ENCODE measurements around the gene MLYCD. TPM values are rescaled to one million over a fixed set of nuclear protein-coding genes. Genes with fewer than 3 reads are reported as not detected.

Gene MLYCD
- total RNA-seq, 1 donor: 2.6 TPM

GRCh38 chr16:83968306-83968851 is 69.5 kb downstream of the MLYCD start:
- H3K4me3 ChIP-seq (ENCODE audit: low read depth, low read length): peak overlapping the region; percentile 44
- TF ChIP-seq CTCF (IDR thresholded peaks at IDR 0.05; ENCODE audit: insufficient read depth, low read depth, low read length): no peak
- DNase-seq (ENCODE audit: low read depth): no peak

GRCh38 chr16:83968891-83969649 is 70.2 kb downstream of the MLYCD start:
- H3K4me3 ChIP-seq (ENCODE audit: low read depth, low read length): no peak overlapping the region
- DNase-seq (ENCODE audit: low read depth): no peak
- TF ChIP-seq CTCF (IDR thresholded peaks at IDR 0.05; ENCODE audit: insufficient read depth, low read depth, low read length): no peak

- H3K4me3 ChIP-seq (ENCODE audit: low read depth, low read length): no peak overlapping the region
- no peak for TF ChIP-seq CTCF (IDR thresholded peaks at IDR 0.05; ENCODE audit: insufficient read depth, low read depth, low read length)
- DNase-seq (ENCODE audit: low read depth): no peak
These were observed 71.0 kb downstream of the MLYCD start for GRCh38 chr16:83969771-83970429.

DNA sequence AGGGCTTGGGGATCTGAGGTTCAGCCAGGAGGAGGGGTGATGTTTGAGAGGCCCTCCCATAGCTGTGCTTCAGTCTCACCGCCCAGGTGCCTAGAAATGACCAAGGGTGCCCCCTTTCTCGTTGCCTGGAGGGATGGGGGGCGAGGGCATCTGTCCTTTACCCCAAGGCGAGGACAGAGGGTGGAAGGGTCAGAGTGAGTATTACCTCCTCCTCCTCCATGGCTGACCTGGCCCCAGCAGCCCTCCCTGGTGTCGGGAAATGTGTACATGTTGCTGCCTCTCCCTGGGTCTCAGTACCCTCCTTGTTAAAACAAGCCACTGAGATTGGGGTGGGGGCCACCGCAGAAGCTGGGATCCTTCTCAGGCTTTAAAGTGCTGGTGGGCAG is 71.5 kb downstream of the MLYCD start:
- DNase-seq (ENCODE audit: low read depth): no peak
- H3K4me3 ChIP-seq (ENCODE audit: low read depth, low read length): no peak overlapping the region
- TF ChIP-seq CTCF (IDR thresholded peaks at IDR 0.05; ENCODE audit: insufficient read depth, low read depth, low read length): no peak

DNA sequence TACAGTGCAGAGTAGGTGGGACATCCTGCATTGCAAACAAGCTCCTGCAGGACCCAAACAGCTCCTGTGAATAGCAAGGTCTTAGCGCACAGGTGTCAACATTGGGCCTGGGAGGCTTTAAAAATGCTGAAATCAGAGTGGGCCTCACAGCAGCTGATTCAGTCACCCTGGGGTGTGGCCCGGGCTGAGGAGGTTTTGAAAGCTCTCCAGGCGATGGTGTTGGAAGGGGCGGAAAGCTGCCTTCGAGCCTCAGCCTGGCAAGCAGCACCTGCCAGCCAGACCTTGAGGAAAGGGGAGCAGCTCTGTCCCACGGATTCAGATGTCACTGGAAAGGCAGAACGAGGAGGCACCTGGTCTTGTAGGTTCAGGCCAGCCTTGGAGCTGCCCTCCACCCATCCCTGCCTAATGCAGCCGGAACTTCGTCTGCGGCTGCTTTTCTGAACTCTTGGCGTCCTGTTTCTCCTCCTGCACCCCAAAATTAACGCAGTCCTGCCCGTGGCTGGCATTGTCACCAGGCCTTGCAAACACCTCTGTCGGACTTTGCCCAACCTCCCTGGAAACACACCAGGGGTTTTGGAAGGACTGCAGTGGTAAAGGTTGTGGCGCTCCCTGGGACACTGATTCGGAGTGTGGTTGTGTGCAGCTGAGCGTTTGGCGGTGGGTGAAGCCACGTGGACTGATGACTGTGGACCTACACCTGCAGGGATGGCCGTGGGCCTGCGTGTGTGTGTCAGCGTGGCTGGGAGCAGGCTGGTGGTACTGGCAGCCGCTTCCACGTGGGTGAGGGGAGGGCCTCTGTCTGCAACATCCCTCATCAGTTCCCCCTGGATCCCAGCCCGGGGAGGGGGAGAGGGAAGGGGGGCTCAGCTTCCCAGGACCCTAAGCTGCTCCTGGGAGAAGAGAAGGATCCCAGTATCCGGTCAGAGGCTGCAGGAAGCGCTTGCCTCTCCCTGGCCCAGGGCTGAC is 72.5 kb downstream of the MLYCD start:
- H3K4me3 ChIP-seq (ENCODE audit: low read depth, low read length): no peak overlapping the region
- no peak for TF ChIP-seq CTCF (IDR thresholded peaks at IDR 0.05; ENCODE audit: insufficient read depth, low read depth, low read length)
- DNase-seq (ENCODE audit: low read depth): no peak

DNA sequence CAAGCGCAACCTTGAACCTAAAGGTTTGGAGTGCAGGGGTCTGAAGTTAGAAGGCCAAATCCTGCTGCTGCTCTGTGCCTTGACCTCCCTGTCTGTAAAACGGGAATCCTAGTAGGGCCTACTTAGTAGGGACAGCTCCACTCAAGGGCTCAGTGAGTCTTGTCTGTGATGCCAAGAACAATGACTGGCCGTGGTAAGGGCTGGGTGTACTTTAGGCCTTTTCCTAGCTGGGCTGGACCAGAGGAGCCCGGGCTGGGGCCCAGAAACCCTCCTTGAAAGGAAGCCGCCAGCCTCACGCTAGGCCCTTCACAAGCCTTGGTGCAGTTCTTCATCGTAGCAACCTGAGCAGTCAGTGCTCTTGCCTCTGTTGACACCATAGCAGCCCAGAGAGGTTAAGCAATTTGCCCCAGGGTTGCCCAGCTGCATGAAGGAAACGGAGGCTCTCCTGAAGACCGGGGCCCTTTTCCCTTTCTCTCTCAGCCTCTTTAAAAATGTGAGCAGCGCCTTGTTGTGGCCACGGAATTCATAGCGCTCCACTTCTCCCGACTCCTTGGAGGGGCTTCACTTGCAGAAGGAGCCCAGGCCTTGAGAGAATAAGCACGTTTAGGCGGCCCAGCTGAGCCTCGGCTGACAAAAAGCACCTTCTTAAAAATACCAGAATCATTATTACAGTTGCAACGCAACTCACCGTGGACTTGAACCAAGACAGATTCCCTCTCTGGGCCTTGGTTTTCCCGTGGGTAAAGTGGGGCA is 73.5 kb downstream of the MLYCD start:
- no peak for DNase-seq (ENCODE audit: low read depth)
- H3K4me3 ChIP-seq (ENCODE audit: low read depth, low read length): no peak overlapping the region

More for the DNA sequence above, 73.5 kb downstream of the MLYCD start:
- no peak for TF ChIP-seq CTCF (IDR thresholded peaks at IDR 0.05; ENCODE audit: insufficient read depth, low read depth, low read length)

Data from fibroblast of villous mesenchyme (primary cell).